Measurements from ENCODE around the gene PRKAG2.

The PRKAG2 gene

DNA sequence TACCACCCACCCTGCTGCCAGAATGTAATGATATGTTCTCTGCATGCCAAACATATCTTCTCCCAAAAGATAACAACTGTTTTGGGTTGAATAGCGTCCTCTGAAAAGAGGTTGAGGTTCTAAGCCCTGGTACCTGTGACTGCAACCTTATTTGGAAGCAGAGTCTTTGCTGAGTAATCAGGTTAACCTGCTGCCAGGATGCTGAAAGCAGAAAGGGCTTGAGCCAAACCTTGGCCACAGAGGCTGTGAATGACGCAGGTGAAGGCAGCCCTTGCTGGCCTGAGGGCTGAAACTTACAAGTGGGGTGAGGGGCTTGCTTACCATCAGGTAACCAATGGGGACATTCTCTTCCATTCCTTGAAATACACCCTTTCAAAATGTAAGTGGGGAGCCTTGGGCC is 205.4 kb downstream of the PRKAG2 start:
- DNase-seq (ENCODE audit: insufficient read length, low spot score) (no peak), FAIRE-seq (no peak)

DNA sequence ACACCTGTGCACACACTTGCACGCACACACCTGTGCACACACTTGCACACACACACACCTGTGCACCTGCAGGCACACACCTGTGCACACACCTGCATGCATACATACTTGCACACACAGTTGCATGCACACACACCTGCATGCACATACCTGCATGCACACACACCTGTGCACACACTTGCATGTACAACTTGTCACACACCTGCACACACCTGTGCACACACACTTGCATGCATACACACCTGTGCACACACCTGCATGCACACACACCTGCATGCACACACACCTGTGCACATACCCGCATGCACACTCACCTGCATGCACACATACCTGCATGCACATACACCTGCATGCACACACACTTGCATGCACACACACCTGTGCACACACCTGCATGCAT is 207.2 kb downstream of the PRKAG2 start:
- FAIRE-seq (no peak), DNase-seq (ENCODE audit: insufficient read length, low spot score) (no peak)

DNA sequence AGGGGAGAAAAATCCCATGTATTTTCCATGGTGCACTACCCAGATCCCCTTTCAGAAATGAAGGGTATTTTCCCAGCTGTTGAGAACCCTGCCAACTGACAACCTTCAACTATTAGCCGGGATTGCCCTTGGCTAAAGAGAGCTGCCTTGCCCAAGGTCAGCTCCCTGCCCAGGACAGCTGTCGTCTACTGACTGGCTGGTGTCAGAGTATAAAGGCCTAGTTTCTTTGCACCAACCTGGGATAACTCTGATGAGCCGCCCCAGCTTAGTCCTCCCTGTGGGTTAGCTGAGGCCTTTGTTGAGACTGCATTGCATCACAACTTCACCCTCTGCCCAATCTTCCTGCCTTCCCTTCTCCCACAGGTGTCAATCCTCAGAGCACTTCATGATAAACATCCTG is 210.0 kb downstream of the PRKAG2 start:
- DNase-seq (ENCODE audit: insufficient read length, low spot score), result no peak
- FAIRE-seq, result no peak

DNA sequence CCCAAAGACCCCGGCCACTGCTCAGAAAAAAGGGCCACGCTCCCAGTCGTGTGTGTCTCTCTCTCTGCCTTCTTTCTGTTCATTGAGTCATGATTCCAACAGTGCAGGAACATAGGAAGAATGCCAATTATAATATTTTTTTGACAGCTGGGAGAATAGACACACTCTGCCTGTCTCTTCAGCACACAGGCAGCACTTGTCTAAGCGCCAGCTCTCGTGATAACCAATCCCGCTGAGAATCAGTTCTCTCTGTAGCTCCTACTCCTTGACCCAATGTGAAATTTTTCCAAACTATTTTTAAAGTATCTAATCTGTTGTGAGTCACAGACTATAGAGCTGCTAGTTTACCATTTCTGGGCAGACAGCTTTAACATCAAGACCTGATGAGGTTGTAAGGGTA is 211.5 kb downstream of the PRKAG2 start:
- FAIRE-seq, result no peak

DNA sequence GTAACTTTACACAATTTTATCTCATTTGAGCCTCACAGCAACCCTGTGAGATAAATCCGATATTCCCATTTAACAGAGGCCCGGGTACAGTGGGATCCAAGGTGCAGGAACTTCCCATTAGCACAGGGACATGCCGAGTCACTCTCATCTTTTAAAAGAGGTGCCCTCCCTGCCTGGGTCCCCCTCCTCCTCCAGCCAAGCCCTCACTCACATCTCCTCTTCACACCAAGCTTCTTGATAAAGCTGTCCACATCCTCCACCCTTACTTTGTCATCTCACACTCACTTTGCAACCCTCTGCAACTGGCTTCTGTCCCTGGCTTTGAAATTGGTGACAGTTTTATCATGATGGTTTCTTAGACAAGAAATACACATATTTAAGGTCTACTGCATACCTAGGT is 212.6 kb downstream of the PRKAG2 start:
- no peak for DNase-seq (ENCODE audit: insufficient read length, low spot score)
- FAIRE-seq, result no peak

More for the DNA sequence above, 211.5 kb downstream of the PRKAG2 start:
- DNase-seq (ENCODE audit: insufficient read length, low spot score), result no peak

DNA sequence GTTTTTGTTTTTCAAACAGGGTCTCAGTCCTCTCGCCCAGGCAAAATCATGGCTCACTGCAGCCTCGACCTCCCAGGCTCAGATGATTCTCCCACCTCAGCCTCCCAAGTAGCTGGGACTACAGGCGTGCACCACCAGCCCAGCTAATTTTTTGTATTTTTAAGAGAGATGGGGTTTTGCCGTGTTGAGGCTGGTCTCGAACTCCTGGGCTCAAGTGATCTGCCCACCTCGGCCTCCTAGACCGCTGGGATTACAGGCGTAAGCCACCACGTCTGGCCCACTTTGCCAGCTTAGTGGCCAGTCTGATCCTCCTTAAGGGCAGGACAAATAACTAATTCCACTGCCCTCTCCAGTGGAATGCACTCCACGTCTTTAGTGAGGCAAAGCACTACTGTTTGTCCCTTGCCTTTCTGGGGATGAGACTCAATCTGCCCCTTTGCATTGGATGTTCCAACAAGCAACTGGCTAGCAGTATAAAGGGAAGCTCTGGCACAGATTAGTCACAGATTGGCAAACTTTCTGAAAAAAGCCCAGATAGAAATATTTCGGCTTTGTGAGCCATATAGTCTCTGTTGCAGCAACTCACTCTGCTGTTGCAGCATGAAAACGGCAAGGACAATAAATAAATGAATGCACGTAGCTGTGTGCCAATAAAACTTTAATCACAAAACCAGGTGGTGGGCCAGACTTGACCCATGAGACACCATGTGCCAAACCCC is 213.4 kb downstream of the PRKAG2 start:
- no peak for DNase-seq (ENCODE audit: insufficient read length, low spot score)
- no peak for FAIRE-seq

DNA sequence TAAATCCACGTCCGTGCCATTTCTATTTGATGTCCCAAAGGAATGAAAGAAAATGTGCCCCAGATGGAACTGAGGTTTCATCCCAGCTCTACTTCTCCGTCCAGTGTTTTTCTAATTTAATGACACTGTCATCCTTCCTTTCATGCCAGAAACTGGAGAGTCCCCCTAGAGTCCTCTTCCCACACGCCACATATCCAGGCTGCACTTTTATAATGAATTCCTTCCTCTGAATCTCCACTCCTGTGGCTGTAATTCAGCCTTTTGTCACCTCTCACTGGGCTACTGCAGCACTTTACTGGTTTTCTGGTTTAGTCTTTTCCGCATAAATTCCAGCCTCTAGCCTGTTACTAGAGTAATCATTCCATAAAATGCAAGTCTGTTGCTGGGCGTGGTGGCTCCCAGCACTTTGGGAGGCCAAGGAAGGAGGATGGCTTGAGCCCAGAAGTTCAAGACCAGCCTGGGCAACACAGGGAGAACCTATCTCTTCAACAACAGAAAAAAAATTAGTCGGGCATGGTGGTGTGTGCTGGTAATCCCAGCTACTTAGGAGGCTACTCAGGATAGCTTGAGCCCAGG is 214.6 kb downstream of the PRKAG2 start:
- DNase-seq (ENCODE audit: insufficient read length, low spot score) (no peak), FAIRE-seq (no peak)

DNA sequence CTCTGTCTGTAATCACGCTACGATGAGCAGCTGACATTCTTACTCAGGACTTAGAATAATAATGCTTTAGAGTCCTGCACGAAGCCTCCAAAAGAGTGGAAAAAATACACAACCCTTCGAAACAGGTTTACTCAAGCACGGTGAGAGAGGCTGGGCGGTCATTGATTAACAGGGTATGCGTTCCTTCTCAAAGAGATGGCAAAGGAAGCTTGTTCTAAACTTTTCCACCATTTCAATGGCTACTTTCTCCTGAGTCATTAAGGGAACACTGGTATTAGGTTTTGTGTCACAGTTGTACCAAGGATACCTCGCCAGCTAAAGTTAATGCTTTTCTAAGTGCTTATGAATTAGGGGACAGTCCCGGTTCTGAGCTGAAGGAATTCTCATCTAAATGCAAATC is 215.3 kb downstream of the PRKAG2 start:
- FAIRE-seq, result no peak

DNA sequence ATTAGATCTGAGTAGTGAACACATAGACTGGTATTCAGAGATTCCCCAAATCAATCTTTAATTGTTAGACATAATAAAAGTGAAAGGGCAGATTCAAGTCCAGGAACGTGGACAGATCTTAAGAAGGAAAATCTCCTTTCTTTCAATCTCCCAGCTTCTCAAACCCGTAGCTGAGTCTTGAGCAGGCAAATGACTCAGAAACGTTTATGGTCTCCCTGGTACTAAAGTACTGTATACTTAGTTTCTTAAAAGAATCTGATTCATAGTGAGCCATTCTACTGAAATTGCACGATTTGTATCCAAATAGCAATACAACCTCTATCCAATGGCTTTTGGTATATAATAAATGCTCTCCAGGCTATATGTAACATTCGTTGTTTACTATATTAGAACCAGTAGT is 216.8 kb downstream of the PRKAG2 start:
- FAIRE-seq, result no peak
- DNase-seq (ENCODE audit: insufficient read length, low spot score), result no peak

More for the DNA sequence above, 215.3 kb downstream of the PRKAG2 start:
- no peak for DNase-seq (ENCODE audit: insufficient read length, low spot score)

DNA sequence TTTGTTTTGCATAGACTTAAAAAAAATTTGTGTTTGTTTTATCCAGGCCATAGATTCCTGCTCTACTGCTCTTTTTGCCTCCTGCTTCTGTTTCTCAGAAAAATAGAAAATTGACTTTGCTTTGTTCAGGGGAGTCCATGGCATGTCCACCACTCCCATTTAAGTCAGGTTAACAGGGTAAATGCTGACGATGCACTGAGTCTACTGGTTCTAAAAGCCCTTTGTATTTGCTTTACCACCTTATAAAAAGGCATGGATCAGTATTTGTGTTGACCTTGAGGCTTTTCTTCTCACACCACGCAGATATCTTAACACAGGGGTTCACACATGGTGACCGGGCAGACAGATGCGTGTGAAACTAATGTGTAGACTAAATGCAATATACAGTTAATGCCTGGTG is 217.7 kb downstream of the PRKAG2 start:
- no peak for FAIRE-seq

DNA sequence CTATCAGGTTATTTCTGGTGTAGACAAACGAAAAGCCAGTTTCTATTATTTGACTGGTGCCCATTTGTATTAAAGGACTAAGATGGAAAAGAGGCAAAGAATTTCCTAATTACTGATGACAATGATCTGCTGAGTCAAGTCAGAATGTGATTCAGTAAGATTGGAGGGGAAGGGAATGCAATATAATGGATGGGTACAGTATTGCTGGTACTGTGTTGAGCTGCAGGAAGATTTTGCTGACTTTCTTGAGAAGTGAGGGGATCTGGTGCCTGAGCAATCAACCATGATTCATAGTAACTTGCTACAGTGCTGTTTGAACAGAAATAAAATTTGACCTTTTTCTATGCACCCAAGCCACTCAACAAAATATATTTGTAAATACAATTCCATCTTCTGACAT is 218.1 kb downstream of the PRKAG2 start:
- no peak for DNase-seq (ENCODE audit: insufficient read length, low spot score)
- FAIRE-seq, result no peak

More for the DNA sequence above, 217.7 kb downstream of the PRKAG2 start:
- no peak for DNase-seq (ENCODE audit: insufficient read length, low spot score)

DNA sequence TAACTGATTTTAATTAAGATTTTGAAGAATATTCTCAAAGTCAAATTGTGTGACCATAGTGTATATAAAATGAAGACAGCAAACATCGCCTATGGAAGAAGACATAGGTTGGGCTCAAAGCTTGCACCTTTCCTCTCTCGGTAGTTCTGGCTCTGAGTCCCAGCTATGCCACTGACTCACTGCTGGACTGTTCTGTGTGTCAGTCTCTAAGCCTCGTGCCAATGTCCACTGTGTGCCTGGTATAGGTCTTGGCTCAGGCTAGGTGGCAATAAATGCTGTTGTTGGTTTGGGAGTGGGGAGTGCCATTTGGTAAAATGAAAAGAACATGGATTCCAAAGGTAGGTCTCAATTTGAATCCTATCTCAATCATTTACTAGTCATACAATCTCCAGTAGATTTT is 219.7 kb downstream of the PRKAG2 start:
- DNase-seq (ENCODE audit: insufficient read length, low spot score), result no peak
- FAIRE-seq, result no peak

DNA sequence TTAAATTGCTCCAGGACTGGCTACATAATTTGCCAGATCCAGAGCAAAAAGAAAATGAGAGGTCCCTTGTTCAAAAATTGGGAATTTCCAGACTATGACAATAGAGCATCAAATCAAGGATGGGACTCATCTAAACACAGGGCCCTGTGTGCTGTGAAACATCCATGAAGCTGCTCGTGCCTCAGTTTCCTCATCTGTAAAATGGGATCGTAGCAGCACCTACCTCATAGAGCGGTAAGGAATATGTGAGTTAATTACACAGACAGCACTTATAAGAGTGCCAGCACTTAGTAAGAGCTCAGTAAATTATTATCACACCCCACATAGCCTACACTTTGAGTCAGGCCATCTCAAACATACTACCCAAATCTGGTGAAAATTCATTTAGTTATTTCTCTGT is 221.4 kb downstream of the PRKAG2 start:
- no peak for FAIRE-seq
- no peak for DNase-seq (ENCODE audit: insufficient read length, low spot score)

DNA sequence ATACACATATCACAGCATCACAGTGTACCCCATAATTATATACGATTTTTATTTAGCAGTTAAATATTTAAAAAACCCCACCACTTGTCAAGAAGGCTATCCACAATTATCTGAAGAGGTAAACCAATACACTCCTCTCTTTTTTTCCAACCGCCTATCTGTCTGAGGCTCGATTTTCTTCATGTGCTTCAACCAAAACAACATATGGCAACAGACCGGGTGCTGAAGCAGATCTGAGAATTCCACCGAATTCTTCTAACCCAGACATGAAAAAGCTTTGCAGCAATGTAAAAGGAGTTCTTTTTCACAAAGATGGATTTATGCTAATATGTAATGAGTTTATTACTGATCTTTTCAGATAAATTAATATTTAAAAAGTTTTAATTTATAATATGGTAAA is 224.8 kb downstream of the PRKAG2 start:
- FAIRE-seq, result no peak
- no peak for DNase-seq (ENCODE audit: insufficient read length, low spot score)

DNA sequence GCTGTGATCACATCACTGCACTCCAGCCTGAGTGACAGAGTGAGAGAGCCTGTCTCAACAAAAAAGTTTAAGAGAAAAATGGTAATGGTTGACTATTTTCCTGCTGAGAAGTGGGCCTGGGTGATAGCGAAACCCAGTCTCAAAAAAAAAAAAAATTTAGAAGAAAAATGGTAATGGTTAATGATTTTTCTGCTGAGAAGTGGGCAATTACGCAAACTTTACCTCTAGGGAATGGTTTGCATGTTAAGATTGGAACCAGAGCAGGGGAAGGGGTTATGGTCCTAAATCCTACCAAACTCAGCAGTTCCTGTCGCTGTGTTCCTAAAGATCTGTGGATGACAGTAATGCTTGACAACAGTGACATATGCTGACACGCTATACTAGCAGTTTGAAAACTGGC is 226.8 kb downstream of the PRKAG2 start:
- FAIRE-seq, result no peak
- no peak for DNase-seq (ENCODE audit: insufficient read length, low spot score)

DNA sequence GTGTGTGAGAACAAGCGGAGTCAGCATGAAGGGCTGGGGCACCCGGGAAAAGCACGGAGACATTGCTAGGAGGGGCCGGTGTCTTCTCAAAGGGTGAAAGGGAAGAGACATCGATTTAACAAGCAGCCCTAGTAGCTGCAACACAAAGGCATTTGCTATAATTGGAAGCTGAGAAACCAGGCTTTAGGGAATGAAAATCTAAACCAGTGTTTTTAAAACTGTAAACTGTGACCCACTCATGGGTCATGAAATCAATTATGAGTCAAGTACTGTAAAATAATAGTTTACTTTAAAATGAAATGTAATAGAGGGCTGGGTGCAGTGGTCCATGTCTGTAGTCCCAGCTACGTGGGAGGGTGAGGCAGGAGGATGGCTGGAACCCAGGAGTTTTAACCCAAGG is 228.5 kb downstream of the PRKAG2 start:
- no peak for FAIRE-seq
- no peak for DNase-seq (ENCODE audit: insufficient read length, low spot score)

DNA sequence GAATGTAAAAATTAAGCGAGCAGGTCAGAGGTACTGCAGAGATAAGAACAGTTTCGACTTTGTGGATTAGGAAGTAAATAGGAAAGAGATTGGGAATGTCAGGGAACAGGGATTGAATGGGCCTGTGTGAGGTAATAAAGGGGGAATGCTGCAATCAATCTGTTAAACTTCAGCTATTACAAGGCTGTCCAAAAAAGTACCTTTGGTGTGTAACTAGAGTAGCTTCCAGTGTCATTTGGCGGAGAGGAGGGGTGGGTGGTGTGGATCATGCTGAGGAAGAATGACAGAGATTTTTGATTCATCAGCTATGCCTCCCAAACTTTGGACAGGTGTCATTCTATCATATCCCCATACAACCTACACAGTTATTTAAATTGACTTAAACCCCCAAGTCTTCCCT is 229.0 kb downstream of the PRKAG2 start:
- FAIRE-seq, result no peak

DNA sequence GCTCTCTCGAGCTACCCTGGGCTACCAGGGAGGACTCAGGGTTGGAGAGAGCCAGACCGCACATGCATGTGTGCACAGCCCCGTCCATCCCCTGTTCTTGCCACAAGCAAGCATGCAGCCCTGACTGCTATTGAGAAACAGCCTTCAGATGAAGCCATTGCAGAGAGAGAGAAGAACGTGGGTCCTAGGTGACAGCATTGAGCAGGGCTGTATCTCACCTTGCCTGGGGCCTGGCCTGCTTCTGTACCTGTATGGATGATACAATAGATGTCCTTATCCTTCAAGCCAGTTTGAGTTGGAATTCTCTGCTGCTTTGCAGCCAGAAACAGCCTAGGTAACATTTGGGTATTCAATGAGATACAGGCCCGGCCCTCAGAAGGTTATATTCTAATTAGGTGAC is 229.9 kb downstream of the PRKAG2 start:
- FAIRE-seq (no peak), DNase-seq (ENCODE audit: insufficient read length, low spot score) (no peak)

More for the DNA sequence above, 229.0 kb downstream of the PRKAG2 start:
- DNase-seq (ENCODE audit: insufficient read length, low spot score), result no peak

DNA sequence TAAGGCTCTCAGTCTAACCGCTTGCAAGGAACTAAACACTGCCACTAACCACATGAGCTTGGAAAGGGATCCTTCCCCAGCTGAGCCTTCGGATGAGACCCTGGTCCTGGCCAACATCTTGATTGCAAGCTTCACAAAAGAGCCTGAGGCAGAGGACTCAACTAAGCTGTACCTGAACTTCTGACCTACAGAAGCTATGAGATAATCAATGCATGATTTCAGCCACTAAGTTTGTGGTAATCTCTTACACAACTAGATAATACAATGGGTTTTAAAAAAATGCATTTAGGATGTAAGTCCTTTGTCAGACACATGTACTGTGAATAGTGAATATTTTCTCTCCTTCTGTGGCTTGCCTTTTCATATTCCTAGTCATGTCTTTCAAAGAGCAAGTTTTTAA is 231.6 kb downstream of the PRKAG2 start:
- FAIRE-seq (no peak), DNase-seq (ENCODE audit: insufficient read length, low spot score) (no peak)

DNA sequence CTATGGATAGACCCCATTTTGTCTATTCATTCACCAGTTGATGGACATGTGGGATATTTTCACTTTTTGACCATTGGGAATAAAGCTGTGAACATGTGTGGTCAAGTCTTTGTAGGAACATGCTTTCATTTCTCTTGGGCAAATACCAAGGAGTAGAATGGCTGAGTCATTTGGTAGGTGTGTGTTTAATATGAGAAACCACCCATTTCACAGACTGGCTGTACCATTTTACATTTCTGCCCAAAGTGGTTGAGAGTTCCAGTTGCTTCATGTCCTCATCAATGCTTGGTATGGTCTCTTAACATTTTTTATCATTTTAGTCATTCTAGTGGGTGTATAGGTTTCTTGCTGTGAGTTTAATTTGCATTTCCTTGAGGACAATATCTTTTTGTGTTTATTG is 232.4 kb downstream of the PRKAG2 start:
- FAIRE-seq, result no peak
- DNase-seq (ENCODE audit: insufficient read length, low spot score), result no peak

DNA sequence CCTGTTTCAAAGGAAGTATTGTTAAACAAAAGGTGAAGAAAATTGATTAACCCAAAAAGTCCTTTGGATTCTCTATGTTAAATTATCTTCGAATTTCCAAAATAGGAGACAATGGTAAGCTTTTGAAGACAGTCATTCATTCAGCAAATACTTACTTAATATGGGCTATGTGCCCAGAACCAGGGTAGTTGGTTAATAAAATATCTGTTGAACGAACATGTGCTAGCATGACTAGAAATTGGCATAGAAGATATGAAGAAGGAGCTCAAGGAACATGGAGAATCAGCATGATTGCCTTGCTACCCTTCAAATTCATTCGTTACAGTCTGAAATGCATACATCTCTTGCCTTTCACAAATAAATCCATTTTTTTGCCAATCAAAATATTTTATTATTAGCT is 234.2 kb downstream of the PRKAG2 start:
- FAIRE-seq (no peak), DNase-seq (ENCODE audit: insufficient read length, low spot score) (no peak)

DNA sequence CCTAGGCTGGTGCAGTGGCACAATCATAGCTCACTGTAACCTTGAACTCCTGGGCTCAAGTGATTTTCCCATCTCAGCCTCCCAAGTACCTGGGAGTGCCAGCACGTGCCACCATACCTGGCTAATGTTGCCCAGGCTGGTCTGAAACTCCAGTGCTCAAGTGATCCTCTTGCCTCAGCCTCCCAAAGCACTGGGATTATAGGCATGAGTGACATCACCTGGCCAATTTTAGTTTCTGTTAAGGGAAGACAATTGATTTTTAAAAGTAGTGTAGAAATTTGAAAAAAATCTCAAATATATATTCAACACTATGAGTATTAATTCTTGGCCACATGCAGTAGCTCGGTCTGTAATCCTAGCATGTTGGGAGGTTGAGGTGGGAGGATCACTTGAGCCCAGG is 235.3 kb downstream of the PRKAG2 start:
- FAIRE-seq (no peak), DNase-seq (ENCODE audit: insufficient read length, low spot score) (no peak)

DNA sequence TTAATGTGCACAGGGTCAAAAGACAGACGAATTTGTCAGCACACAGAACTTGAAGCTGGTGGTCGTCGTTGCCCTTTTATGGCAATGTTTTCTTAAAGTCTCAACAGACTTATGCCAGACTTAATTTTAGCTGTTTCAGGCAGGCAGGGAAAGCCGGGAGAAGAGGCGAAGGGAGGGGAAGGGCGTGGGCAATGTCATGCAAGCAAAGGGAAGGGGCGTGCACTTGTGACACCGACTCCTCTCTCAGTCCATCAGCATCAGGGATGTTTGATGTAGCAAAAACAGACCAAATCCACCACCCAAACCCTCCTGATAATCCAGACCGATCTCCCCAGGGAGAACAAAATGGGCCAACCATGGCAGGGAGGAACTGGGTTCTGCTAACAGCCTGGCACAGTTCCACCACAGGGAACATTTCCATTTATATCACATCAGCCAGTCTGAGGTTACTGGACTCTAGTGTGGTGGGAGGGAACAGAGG is 239.1 kb downstream of the PRKAG2 start:
- FAIRE-seq (no peak), DNase-seq (ENCODE audit: insufficient read length, low spot score) (no peak)

Measured in GM19239 (cell line).